Vagina (tissue), 2 donors: ENCODE measurements around the gene PLCD4. TPM values are rescaled to one million over a fixed set of nuclear protein-coding genes. Genes with fewer than 3 reads are reported as not detected.
A peak's percentile ranks its signal among the peaks of the same experiment; 100 is the strongest.

Source experiments
- DNase-seq, 2 donors: peaks; one replicate each; pipeline ENCODE4 v3.0.0-alpha.2; 2017; ENCODE audit errors: extremely low spot score in 2 of 2
- H3K27ac ChIP-seq: fragments of 200-600 bp; sonication (generic); one replicate; pipeline ENCODE4 v1.5.1; 2019
- H3K27me3 ChIP-seq: fragments of 200-600 bp; sonication (generic); one replicate; pipeline ENCODE4 v1.5.1; 2019
- H3K36me3 ChIP-seq, 2 donors: fragments of 200-600 bp; sonication (generic); one replicate each; pipeline ENCODE4 v1.5.1; 2017 to 2019
- H3K4me1 ChIP-seq: fragments of 200-600 bp; sonication (generic); one replicate; pipeline ENCODE4 v1.5.1; 2019
- H3K4me3 ChIP-seq, 2 donors: fragments of 200-600 bp; sonication (generic); 1 replicate in 1 of 2; 2 replicates in 1 of 2; pipeline ENCODE4 v1.5.1; 2016 to 2019
- H3K9me3 ChIP-seq: fragments of 200-600 bp; sonication (generic); one replicate; pipeline ENCODE4 v1.5.1; 2019
- CTCF ChIP-seq, 3 experiments: fragments of 450-650 bp in 2 of 3; fragments of 200-600 bp in 1 of 3; sonication (generic) in 1 of 3; IDR thresholded peaks; one replicate each; pipeline ENCODE4 v1.5.1; 2017 to 2019; ENCODE audit warnings: antibody characterized with exemption in 3 of 3, mild to moderate bottlenecking in 2 of 3, moderate library complexity in 2 of 3
- POLR2A ChIP-seq, 2 donors: fragments of 450-650 bp; IDR thresholded peaks; one replicate each; pipeline ENCODE4 v1.6.1; 2017; ENCODE audit warnings: antibody characterized with exemption in 2 of 2, mild to moderate bottlenecking in 2 of 2, moderate library complexity in 2 of 2
- POLR2AphosphoS5 ChIP-seq, 2 donors: sonication (generic); formaldehyde crosslinking; IDR thresholded peaks; one replicate each; pipeline ENCODE4 v1.9.0; 2017; ENCODE audit warnings: antibody characterized with exemption in 2 of 2, mild to moderate bottlenecking in 2 of 2, low read depth in 1 of 2; ENCODE audit not compliant: insufficient read depth in 1 of 2
- intact Hi-C: fragments of 100-400 bp; cut with DNase I; formaldehyde crosslinking; loops from one replicate; pipeline ENCODE4 v1.15.1; 2023
- small RNA-seq: library from RNA; depleted of rRNA; stranded (forward); fragments of <200 nt; gene quantifications from one replicate; pipeline ENCODE3, GENCODE V24; 2016
- total RNA-seq: library from RNA; depleted of rRNA; stranded (reverse); fragments of >200 nt; gene quantifications from one replicate; pipeline ENCODE4 v1.2.3, GENCODE V29; 2016

Gene PLCD4
- total RNA-seq, 1 donor from 2014 or later = 12.0 TPM

- intact Hi-C loops = no loop called here
- H3K4me1 ChIP-seq = peaks cover 30% of the 10 kb centered on the region
- TF ChIP-seq POLR2AphosphoS5 (IDR thresholded peaks at IDR 0.05; ENCODE audit: insufficient read depth in 1 of 2, low read depth in 1 of 2) = no peak
These were observed 63.5 kb downstream of the PLCD4 start for GRCh38 chr2:218671097-218671653.

GRCh38 chr2:218671654-218672566, 64.2 kb downstream of the PLCD4 start, which contains the start of the genes RNF25 and STK36:
TSS of gene RNF25 (minus strand) at chr2:218672002. CDS start at chr2:218671970, 32 bp downstream.
TSS of gene STK36 (plus strand) at chr2:218672086. CDS start at chr2:218672830, 744 bp downstream.
- DNase-seq = no peak
- intact Hi-C loops = no loop called here

More at GRCh38 chr2:218671097-218671653, 63.5 kb downstream of the PLCD4 start:
- peak overlapping the region; percentile 53 for H3K27ac ChIP-seq
- H3K27me3 ChIP-seq = no peaks in the 10 kb centered on the region
- DNase-seq = no peak
- peak overlapping the region; percentile 68 to 69 for H3K4me3 ChIP-seq
- peaks cover 0 to 21% of the 10 kb centered on the region in 2 donors for H3K36me3 ChIP-seq
- H3K9me3 ChIP-seq = no peaks in the 10 kb centered on the region

GRCh38 chr2:218679119-218679518, 71.4 kb downstream of the PLCD4 start:
- TF ChIP-seq POLR2A (IDR thresholded peaks at IDR 0.05) (no peak), POLR2AphosphoS5 (IDR thresholded peaks at IDR 0.05; ENCODE audit: insufficient read depth in 1 of 2, low read depth in 1 of 2) (no peak), CTCF (IDR thresholded peaks at IDR 0.05) (no peak)
- Histone ChIP-seq H3K27ac (no peak overlapping the region), H3K27me3 (no peaks in the 10 kb centered on the region), H3K4me3 (no peak overlapping the region), H3K4me1 (no peaks in the 10 kb centered on the region), H3K36me3 (peaks cover 0 to 39% of the 10 kb centered on the region in 2 donors), H3K9me3 (no peaks in the 10 kb centered on the region)
- no peak for DNase-seq
- intact Hi-C loops = no loop called here

More at GRCh38 chr2:218671654-218672566, 64.2 kb downstream of the PLCD4 start, which contains the start of the genes RNF25 and STK36:
- Histone ChIP-seq H3K27ac (peak within 1 kb of the TSS; percentile 53), H3K9me3 (no peaks in the 10 kb centered on the region), H3K36me3 (peaks cover 0 to 21% of the 10 kb centered on the region in 2 donors), H3K4me1 (peaks cover 30% of the 10 kb centered on the region), H3K4me3 (peak within 1 kb of the TSS; percentile 68 to 69), H3K27me3 (no peaks in the 10 kb centered on the region)
- TF ChIP-seq CTCF (IDR thresholded peaks at IDR 0.05) = no peak
- peak in 1 of 2 donors; percentile 58 for TF ChIP-seq POLR2A (IDR thresholded peaks at IDR 0.05)
- TF ChIP-seq POLR2AphosphoS5 (IDR thresholded peaks at IDR 0.05; ENCODE audit: insufficient read depth in 1 of 2, low read depth in 1 of 2) = peak; percentile 83 to 91

- Histone ChIP-seq H3K36me3 (peaks cover 0 to 42% of the 10 kb centered on the region in 2 donors), H3K27me3 (no peaks in the 10 kb centered on the region), H3K9me3 (no peaks in the 10 kb centered on the region), H3K4me3 (no peak overlapping the region), H3K4me1 (no peaks in the 10 kb centered on the region), H3K27ac (no peak overlapping the region)
- intact Hi-C loops = no loop called here
- DNase-seq = no peak
- TF ChIP-seq POLR2AphosphoS5 (IDR thresholded peaks at IDR 0.05; ENCODE audit: insufficient read depth in 1 of 2, low read depth in 1 of 2) (no peak), CTCF (IDR thresholded peaks at IDR 0.05) (no peak), POLR2A (IDR thresholded peaks at IDR 0.05) (no peak)
These were observed 72.4 kb downstream of the PLCD4 start for GRCh38 chr2:218680061-218680460.

Small RNA genes within 50 kb of the gene (small RNA-seq; reads per million reads assigned to genes)
- gene RNU6-136P = not detected

Other genes starting within 250 kb of the PLCD4 start
- 36.6 TPM for gene SLC11A1, start 225.6 kb upstream of the PLCD4 start, total RNA-seq
- gene CTDSP1, start 208.0 kb upstream of the PLCD4 start, total RNA-seq = 103 TPM
- not detected for gene VIL1, start 188.8 kb upstream of the PLCD4 start, total RNA-seq
- gene USP37, start 39.5 kb upstream of the PLCD4 start, total RNA-seq = 23.3 TPM
- gene CNOT9, start 39.1 kb upstream of the PLCD4 start, total RNA-seq = 46.4 TPM
- gene ZNF142, start 51.7 kb downstream of the PLCD4 start, total RNA-seq = 22.8 TPM
- gene BCS1L, start 51.8 kb downstream of the PLCD4 start, total RNA-seq = 28.5 TPM
- 25.5 TPM for gene RNF25, start 64.1 kb downstream of the PLCD4 start, total RNA-seq
- 59.9 TPM for gene STK36, start 64.2 kb downstream of the PLCD4 start, total RNA-seq
- gene TTLL4, start 102.9 kb downstream of the PLCD4 start, total RNA-seq = 23.3 TPM
- 30.0 TPM for gene CYP27A1, start 174.2 kb downstream of the PLCD4 start, total RNA-seq
- not detected for gene PRKAG3, start 223.9 kb downstream of the PLCD4 start, total RNA-seq